ENCODE results near the gene ELP4.

The ELP4 gene

GRCh38 chr11:31809857-31810778 lies 300.6 kb downstream of the ELP4 start:
- Mint-ChIP-seq H3K4me1 (ENCODE audit: low read depth) (peaks cover 46% of the 10 kb centered on the region), H3K27me3 (peaks cover 95% of the 10 kb centered on the region), H3K9me3 (no peaks in the 10 kb centered on the region), H3K27ac (peak overlapping the region; percentile 28), H3K36me3 (ENCODE audit: low read depth) (no peaks in the 10 kb centered on the region), H3K4me3 (peak overlapping the region; percentile 73)
- intact Hi-C loops (cut with micrococcal nuclease): loop anchor here (10.0 kb wide), 2 partner anchors 305 to 445 kb away; partner anchors contain the start of genes DCDC1, DNAJC24, ELP4 and IMMP1L

- H3K27me3 Mint-ChIP-seq: peaks cover 95% of the 10 kb centered on the region
- peak within 1 kb of the TSS; percentile 73 for H3K4me3 Mint-ChIP-seq
- H3K27ac Mint-ChIP-seq: peak within 1 kb of the TSS; percentile 28
- peaks cover 49% of the 10 kb centered on the region for H3K4me1 Mint-ChIP-seq (ENCODE audit: low read depth)
- intact Hi-C loops (cut with micrococcal nuclease): loop anchor here (10.0 kb wide), 1 partner anchor 446 kb away; the partner anchor contains the start of genes DCDC1 and DNAJC24
- H3K36me3 Mint-ChIP-seq (ENCODE audit: low read depth): no peaks in the 10 kb centered on the region
- H3K9me3 Mint-ChIP-seq: no peaks in the 10 kb centered on the region
Observed at GRCh38 chr11:31810779-31811647, 301.4 kb downstream of the ELP4 start, which contains the start of gene PAX6. TSS of gene PAX6 (minus strand) at chr11:31811322. CDS start at chr11:31806411, 4,911 bp downstream.

- Mint-ChIP-seq H3K27me3 (peaks cover 94% of the 10 kb centered on the region), H3K27ac (no peak overlapping the region)
Observed at GRCh38 chr11:31812383-31813381, 303.1 kb downstream of the ELP4 start.

DNA sequence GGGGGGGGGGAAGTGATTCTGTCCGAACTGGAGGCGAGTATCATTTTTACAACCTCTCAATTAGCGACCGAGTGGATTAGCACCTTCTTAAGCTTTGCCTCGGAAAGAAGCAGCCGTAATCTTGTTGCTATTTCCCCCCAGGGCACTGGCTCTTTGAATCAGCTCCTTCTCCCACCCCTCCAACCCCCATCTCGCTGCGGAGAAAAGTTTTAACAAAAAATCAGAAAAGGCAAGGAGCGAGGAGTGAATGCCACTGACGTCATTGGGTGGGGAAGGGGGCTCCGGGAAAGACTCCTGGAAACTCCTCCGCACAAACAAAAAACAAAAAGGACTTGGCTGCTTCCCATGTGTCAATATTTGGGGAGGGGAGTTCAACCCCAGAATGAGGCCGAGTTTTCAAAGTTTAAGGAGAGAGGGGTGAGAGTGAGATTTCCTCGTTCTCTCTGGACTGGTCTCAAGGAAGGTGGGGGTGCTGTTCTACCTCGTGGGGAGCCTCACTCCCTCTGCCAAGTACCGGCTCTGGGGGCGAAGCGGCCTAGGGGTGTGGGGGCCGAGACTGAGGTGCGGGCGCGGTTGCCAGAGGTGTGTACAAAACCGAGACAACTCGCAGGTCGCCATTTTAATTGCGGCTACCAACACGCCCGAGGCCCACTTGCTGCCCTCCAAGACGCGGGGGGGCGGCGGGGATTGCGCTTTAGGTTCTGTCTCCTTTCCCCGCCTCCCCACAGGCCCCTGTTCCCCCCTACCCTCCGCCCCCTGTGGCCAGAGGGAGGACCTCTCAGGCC lies 304.0 kb downstream of the ELP4 start:
- H3K4me3 Mint-ChIP-seq: no peak overlapping the region
- intact Hi-C loops (cut with micrococcal nuclease): loop anchor here (10.0 kb wide), 1 partner anchor 449 kb away; the partner anchor contains the start of genes DCDC1 and DNAJC24
- peaks cover 94% of the 10 kb centered on the region for H3K27me3 Mint-ChIP-seq
- no peak overlapping the region for H3K27ac Mint-ChIP-seq
- no peaks in the 10 kb centered on the region for H3K9me3 Mint-ChIP-seq
- H3K36me3 Mint-ChIP-seq (ENCODE audit: low read depth): no peaks in the 10 kb centered on the region
- peaks cover 67% of the 10 kb centered on the region for H3K4me1 Mint-ChIP-seq (ENCODE audit: low read depth)

More at GRCh38 chr11:31812383-31813381, 303.1 kb downstream of the ELP4 start:
- Mint-ChIP-seq H3K36me3 (ENCODE audit: low read depth) (no peaks in the 10 kb centered on the region), H3K9me3 (no peaks in the 10 kb centered on the region), H3K4me3 (peak overlapping the region; percentile 71), H3K4me1 (ENCODE audit: low read depth) (peaks cover 60% of the 10 kb centered on the region)
- intact Hi-C loops (cut with micrococcal nuclease): loop anchor here (10.0 kb wide), 1 partner anchor 448 kb away; the partner anchor contains the start of genes DCDC1 and DNAJC24

DNA sequence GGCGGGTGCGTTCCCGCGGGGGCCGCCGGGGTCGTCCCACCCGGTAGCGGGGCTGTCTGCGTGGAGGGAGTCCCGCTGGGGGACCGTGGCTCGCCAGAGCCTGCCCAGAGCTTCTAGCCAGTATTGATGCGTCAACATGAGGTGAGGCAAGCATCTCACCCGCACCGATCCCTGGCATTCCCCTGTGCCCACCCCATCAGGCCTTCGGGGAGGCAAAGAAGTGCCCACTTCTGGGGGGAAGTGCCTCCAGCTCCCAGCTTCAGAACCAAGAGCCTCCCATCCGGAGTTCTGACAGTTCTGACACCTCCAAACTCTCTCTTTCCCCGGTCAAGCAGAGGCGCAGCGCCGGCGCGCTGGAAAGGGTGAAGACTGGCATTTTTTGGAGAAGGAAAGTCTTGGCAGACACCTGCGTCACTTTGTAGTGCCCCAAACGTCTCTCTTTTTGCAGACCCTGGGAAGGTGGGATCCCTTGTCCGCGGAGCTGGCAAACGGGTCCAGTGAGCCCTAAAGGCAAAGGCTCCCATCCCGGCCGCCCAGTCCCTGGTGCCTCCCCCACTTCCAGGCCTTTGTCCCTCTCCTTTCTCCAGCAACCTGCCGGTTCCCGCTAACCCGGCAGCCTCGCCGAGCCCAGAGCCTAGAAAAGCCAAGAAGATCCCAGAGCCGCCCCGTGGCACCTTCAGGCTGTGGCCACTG lies 304.8 kb downstream of the ELP4 start:
- Mint-ChIP-seq H3K27me3 (peaks cover 94% of the 10 kb centered on the region), H3K27ac (no peak overlapping the region), H3K9me3 (no peaks in the 10 kb centered on the region), H3K4me3 (no peak overlapping the region), H3K36me3 (ENCODE audit: low read depth) (no peaks in the 10 kb centered on the region), H3K4me1 (ENCODE audit: low read depth) (peaks cover 66% of the 10 kb centered on the region)
- intact Hi-C loops (cut with micrococcal nuclease): loop anchor here (10.0 kb wide), 1 partner anchor 450 kb away; the partner anchor contains the start of genes DCDC1 and DNAJC24

DNA sequence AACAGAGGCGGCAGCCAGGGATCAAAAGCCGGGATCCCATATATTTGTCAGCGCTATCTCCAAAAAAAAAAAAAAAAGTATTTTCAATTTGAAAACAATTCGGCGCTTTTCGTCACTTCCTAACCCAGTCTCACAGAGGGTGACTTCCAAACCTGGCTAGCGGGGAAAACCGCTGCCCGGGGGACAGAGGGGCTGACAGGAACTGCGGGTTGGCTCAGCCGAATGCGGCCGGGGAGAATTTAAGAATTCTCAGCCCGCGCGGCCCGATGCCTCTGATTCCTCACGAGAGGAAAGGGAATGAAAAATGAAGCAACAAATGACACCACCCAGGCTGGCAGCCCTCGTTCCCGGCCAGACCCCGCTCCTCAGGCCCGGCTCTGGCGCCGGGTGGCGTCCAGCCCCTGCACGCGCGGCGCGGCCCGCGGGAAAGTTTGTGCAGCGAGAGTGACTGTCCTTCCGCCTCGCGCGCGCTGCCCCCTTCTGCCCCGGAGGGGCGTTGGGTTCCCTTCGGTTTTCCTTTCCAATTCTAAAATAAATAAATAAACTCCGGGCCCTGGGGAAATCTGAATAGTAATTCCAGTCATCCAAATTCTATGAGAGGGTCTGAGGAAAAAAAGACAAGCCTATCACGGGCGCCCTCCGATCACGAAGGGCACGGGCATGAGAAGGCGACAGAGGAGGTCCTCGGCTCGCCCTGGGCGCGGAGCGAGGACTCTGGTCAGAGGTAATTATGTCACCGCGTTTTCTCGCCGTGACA lies 306.3 kb downstream of the ELP4 start:
- Mint-ChIP-seq H3K4me3 (no peak overlapping the region), H3K27me3 (peaks cover 93% of the 10 kb centered on the region), H3K4me1 (ENCODE audit: low read depth) (peaks cover 60% of the 10 kb centered on the region), H3K27ac (no peak overlapping the region), H3K36me3 (ENCODE audit: low read depth) (no peaks in the 10 kb centered on the region), H3K9me3 (no peaks in the 10 kb centered on the region)
- intact Hi-C loops (cut with micrococcal nuclease): loop anchor here (10.0 kb wide), 1 partner anchor 451 kb away; the partner anchor contains the start of genes DCDC1 and DNAJC24

GRCh38 chr11:31816468-31817053 lies 307.0 kb downstream of the ELP4 start:
- Mint-ChIP-seq H3K9me3 (no peaks in the 10 kb centered on the region), H3K36me3 (ENCODE audit: low read depth) (no peaks in the 10 kb centered on the region), H3K4me1 (ENCODE audit: low read depth) (peaks cover 53% of the 10 kb centered on the region), H3K27me3 (peaks cover 92% of the 10 kb centered on the region), H3K27ac (no peak overlapping the region), H3K4me3 (no peak overlapping the region)
- intact Hi-C loops (cut with micrococcal nuclease): loop anchor here (10.0 kb wide), 1 partner anchor 452 kb away; the partner anchor contains the start of genes DCDC1 and DNAJC24

GRCh38 chr11:31817054-31817620 lies 307.6 kb downstream of the ELP4 start:
- peaks cover 48% of the 10 kb centered on the region for H3K4me1 Mint-ChIP-seq (ENCODE audit: low read depth)
- no peak overlapping the region for H3K4me3 Mint-ChIP-seq
- H3K27ac Mint-ChIP-seq: no peak overlapping the region
- no peaks in the 10 kb centered on the region for H3K9me3 Mint-ChIP-seq
- H3K36me3 Mint-ChIP-seq (ENCODE audit: low read depth): no peaks in the 10 kb centered on the region
- peaks cover 93% of the 10 kb centered on the region for H3K27me3 Mint-ChIP-seq
- intact Hi-C loops (cut with micrococcal nuclease): loop anchor here (10.0 kb wide), 1 partner anchor 452 kb away; the partner anchor contains the start of genes DCDC1 and DNAJC24

DNA sequence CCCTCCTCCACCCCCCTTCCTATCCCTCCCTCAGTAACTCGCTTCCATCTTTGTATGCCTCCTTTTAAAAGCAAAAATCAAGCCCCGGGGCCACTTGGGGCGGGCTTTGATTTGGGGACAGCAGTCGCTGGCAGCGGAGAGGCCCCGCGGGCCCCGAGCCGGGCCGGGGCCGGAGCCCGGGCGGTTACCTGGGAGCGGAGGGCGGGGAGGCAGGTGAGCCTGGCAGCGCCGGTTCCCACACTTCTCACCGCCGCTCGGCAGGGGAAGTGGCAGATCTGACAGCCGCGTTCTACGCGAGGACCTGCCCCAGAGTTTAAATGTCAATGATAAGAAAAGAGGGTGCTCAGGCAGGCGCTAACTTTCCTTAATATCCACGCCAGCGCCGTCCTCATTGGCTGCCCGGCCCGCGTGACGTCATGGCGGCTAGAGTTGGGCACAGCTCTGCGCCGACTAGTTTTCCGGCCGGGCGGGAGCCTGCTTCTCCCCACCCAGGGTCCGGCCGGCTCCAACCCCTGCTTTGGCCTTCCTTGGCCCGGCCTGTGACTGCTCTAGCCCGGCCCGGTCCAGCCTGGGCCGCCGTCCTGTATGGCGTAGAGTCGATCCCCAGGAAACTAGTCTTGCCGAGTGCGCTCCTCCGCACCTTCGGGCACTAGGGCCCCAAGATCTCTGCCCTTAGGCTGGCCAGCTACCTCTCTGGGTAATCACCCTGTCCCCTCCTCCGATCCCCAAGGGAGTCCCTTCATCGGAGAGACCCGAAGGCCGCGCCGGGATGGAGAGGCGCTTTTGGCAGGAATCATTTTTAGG lies 308.3 kb downstream of the ELP4 start:
- H3K36me3 Mint-ChIP-seq (ENCODE audit: low read depth): no peaks in the 10 kb centered on the region
- peaks cover 41% of the 10 kb centered on the region for H3K4me1 Mint-ChIP-seq (ENCODE audit: low read depth)
- H3K9me3 Mint-ChIP-seq: no peaks in the 10 kb centered on the region
- intact Hi-C loops (cut with micrococcal nuclease): loop anchor here (10.0 kb wide), 1 partner anchor 453 kb away; the partner anchor contains the start of genes DCDC1 and DNAJC24
- no peak overlapping the region for H3K4me3 Mint-ChIP-seq
- peaks cover 93% of the 10 kb centered on the region for H3K27me3 Mint-ChIP-seq
- H3K27ac Mint-ChIP-seq: no peak overlapping the region

DNA sequence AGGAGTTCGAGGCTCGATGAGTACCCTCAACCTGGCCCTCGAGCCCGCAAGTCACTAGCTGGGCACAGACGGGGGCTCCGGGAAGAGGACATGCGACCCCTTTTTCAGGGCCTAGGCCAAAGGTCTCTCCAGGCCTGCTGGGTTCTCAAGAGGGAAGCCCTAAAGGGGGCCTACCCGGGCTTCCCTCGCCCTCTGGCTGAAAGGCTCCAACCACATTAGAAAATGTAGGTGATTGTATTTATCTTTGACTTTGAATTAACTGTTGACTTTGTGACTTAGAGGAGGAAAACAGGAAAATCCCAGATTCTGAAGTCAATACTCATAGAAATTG lies 308.8 kb downstream of the ELP4 start:
- no peak overlapping the region for H3K4me3 Mint-ChIP-seq
- no peaks in the 10 kb centered on the region for H3K36me3 Mint-ChIP-seq (ENCODE audit: low read depth)
- no peaks in the 10 kb centered on the region for H3K9me3 Mint-ChIP-seq
- H3K4me1 Mint-ChIP-seq (ENCODE audit: low read depth): peaks cover 38% of the 10 kb centered on the region
- intact Hi-C loops (cut with micrococcal nuclease): loop anchor here (10.0 kb wide), 1 partner anchor 454 kb away; the partner anchor contains the start of genes DCDC1 and DNAJC24
- peaks cover 94% of the 10 kb centered on the region for H3K27me3 Mint-ChIP-seq
- H3K27ac Mint-ChIP-seq: no peak overlapping the region

All from dendritic cell treated with granulocyte-macrophage colony-stimulating factor and Interleukin-4, amounts not matched to agents 40 ng/mL and 50 ng/mL, for 4 days (primary cell).